RCC 7860 (cell line): ENCODE data around the gene GAPVD1.
A peak's percentile ranks its signal among the peaks of the same experiment; 100 is the strongest.

Source experiments
- DNase-seq: peaks from one replicate; pipeline ENCODE4 v3.0.0-alpha.2; 2015; ENCODE audit warnings: low spot score
- FAIRE-seq: peaks from 2 replicates; lab custom pipeline; 2012; peaks lifted over from hg19 to GRCh38; lab: Jason Lieb, UNC

GAPVD1 gene

GRCh38 chr9:125400725-125401716 lies 139.4 kb downstream of the GAPVD1 start:
- FAIRE-seq (no peak), DNase-seq (peak; percentile 18)

- DNase-seq (no peak), FAIRE-seq (no peak)
Measured at GRCh38 chr9:125404733-125405132, 143.1 kb downstream of the GAPVD1 start.

GRCh38 chr9:125405938-125406809 lies 144.5 kb downstream of the GAPVD1 start:
- peak; percentile 96 for DNase-seq
- FAIRE-seq: peak; percentile 76

- DNase-seq (no peak), FAIRE-seq (no peak)
Measured at GRCh38 chr9:125406810-125407087, 145.1 kb downstream of the GAPVD1 start.

- DNase-seq (no peak), FAIRE-seq (no peak)
Measured at GRCh38 chr9:125407432-125407973, 145.9 kb downstream of the GAPVD1 start.

DNA sequence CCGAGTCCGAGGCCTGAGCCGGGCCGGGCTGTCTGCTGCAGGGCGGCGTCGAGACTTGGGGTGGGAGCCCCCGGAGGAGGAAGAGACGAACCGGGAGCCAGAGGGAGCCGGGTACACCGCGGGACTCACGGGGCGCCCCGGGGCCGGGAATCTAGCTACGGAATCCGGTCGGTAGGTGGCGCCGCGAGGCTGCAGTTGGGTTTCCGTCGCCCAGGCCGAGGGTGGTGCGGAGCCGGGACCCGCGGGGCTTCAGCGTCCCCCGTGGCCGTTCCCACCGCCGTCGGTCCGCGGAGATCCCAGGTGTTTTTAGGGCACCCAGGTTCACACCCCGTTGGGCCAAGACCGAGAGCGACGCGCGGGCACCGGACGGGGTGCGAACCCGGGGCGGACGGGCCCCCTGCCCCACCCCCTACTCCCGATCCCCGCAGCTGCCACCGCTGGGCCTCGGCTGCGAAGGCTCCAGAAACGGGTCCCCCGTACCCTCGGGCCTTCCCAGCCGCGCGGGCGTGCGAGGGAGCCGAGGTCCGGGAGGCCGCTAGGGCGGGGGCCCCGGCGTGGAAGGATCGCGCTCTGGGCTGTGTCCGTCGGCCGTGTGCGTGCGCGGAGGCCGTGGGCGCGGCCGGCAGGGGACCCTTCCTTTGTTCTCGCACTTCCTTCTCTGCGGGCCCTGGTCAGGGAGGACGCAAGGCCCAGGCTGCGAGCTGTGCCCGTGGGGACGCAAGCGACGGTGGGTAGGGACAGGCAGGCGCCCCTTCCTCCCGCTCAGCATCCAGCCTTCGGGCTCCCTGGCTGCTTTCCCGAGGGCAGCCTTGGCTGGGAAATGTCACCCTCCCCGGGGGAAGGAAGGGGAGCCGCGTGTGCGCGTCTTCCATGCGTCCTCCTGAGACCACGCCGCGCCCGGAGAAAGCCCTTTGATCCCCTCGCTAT lies 146.6 kb downstream of the GAPVD1 start:
- FAIRE-seq (no peak), DNase-seq (peak; percentile 42)

DNA sequence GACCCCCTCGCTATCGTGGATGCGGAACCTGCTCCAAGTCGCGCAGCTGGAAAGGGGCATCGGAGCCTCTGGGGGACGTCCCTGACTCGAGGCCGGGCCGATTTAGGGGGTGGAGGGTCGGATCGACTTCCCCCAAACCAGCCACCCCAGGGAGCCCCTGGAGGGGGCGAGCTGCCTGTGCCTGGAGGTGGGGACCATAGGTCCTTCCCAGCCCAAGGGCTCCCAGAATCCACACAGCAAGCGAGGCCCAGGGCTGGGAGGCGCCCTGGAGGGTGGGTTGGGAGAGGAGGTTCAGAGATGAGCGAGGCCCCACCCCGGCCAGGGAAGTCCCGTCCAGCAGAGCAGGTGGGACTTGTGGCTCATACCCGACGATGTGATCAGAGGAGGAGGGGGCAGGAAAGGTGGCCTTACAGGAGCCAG lies 147.6 kb downstream of the GAPVD1 start:
- DNase-seq: no peak
- FAIRE-seq: no peak

DNA sequence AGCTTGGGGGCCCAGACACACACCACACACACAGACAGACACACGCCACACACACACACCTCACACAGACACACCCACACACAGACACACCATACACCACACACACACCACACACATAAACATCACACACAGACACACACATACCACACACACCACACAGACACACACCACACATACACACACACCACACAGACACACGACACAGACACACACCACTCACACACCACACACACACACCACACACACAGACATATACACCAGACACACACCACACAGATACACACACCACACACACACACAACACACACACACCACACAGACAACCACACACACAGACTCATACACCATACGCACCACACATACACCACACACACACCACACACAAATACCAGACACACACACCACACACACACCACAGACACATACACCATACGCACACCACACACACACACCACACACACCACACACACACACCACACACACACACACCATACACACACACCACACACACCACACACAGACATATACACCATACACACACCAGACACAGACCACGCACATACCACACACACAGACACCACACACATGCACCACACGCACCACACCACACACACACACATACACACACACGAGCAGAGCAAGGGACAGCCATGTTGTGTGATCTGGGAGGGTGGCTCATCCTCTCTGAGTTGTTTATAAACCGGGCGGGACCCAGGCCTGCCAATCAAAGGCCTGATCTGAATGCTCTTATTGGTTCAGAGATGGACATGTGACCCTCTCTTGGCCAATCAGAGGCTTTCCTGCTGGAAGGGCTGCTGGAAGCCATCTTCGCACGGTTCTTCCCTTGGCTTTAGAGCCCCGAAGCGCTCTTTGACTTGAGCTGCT lies 148.3 kb downstream of the GAPVD1 start:
- FAIRE-seq (no peak), DNase-seq (no peak)

DNA sequence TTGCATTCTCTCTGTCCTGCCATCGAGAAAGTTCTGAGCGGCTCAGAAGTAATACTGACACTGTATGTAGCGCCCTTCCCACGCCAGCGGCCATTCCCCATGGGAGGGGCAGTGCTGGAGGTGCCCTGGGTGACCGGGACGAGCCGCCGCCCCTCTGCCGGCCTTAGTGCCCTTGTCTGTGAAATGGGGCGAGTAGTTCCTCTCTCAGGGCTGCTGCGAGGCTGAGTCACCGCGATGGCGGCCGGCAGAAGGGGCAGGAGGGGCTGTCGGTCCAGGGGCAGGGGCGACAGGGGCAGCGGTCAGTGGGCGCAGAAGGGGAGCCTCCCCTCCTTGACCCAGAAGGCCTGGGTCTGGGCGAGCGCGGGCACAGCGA lies 148.9 kb downstream of the GAPVD1 start:
- DNase-seq (no peak), FAIRE-seq (no peak)

- no peak for DNase-seq
- FAIRE-seq: no peak
Measured at GRCh38 chr9:125411171-125411756, 149.6 kb downstream of the GAPVD1 start.

DNA sequence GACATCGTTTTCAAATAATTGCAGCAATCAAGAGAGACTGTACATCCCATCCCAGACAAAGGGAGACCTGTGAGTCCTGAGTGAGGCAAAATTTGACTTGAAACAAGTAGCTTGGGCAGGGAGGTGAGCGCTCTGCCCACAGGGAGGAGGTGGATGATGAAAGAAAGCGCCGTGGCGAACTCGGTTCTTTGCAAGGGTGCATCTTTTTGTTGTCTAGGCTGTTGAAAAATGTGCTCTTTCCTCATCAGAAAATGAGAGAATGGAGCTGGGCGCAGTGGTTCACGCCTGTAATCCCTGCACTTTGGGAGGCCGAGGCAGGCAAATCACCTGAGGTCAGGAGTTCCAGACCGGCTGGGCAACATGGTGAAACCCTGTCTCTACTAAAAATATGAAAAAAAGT lies 150.5 kb downstream of the GAPVD1 start:
- no peak for DNase-seq

GRCh38 chr9:125413579-125413978 lies 152.0 kb downstream of the GAPVD1 start:
- no peak for DNase-seq
- FAIRE-seq: no peak

More for the DNA sequence above, 150.5 kb downstream of the GAPVD1 start:
- no peak for FAIRE-seq

DNA sequence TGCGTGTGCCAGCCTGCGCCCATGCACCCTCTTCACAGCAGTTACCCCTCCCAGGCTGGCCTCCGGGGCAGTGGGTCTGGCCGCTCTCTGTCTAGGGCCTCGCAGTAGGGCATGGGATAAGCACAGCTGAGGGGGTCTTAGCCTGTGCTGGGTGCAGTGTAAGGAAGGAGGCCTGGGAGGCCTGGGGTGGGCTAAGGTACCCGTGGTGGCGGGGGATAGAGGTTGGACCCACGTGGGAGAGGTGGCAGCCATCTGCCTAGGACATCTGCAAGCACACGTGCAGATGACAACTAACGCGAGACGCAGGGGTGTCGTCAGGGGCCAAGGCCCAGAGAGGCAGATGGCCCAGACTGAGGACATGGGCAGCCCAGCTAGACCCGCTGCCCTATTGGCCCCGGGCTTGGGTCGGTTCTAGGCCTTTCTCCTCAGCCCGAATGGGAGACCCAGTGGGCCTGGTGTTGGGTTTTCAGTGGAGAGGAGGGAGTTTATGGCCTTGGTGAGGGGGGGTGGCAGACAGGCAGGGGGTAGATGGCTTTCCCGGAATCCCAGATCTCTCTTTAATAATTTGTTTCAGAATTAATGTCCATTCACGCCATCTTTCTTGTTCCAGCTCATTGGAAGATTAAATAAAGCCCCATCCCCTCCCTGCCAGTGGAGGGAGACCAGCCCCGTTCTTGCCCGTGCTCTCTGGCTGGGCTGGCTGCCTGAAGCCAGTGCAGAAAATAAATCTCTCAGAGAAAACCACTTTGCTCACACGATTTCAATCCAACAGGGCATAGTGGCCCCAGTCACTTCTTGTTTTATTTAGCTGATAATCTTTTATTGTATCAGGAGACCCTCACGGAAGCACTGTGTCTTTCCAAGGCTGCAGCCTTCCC lies 154.2 kb downstream of the GAPVD1 start:
- no peak for DNase-seq
- FAIRE-seq: no peak

GRCh38 chr9:125416517-125416916 lies 154.9 kb downstream of the GAPVD1 start:
- no peak for FAIRE-seq
- DNase-seq: no peak
